Ovary (tissue), 3 donors: ENCODE measurements around the gene ARHGDIB.

Source experiments
- POLR2A ChIP-seq: fragments of 450-650 bp; IDR thresholded peaks from one replicate; pipeline ENCODE4 v1.6.1; 2017; ENCODE audit warnings: antibody characterized with exemption, mild to moderate bottlenecking, moderate library complexity
- TF ChIP-seq, protein P1 (sequence below), 3 donors: fragments of 450-650 bp in 2 of 3; fragments of 200-600 bp in 1 of 3; IDR thresholded peaks; one replicate each; pipeline versions ENCODE4 v1.5.1 to v1.8.0; 2016 to 2022; ENCODE audit warnings: antibody characterized with exemption in 3 of 3, mild to moderate bottlenecking in 1 of 3
- donor health status: DM: no; HTN: no; CAD: no.

DNA sequence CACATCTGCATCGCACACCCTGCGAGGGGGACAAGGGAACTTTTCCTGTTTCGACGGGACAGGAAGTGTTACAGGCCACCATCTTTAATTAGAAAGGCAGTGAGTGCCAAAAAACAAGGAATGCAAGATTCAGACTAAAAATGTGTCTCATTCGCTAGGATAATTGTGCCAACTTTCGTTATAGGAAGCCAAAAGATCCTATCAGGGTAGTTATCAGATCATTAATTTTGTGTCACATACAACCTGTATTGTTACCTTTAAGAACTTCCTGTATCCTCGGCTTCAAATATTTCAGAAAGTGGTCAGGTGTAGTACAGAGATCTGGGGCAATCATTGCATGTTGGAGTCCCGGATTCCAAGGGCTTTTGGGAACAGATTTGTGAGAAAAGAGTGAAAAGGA lies 56.5 kb downstream of the ARHGDIB start:
- TF ChIP-seq, protein P1, sequence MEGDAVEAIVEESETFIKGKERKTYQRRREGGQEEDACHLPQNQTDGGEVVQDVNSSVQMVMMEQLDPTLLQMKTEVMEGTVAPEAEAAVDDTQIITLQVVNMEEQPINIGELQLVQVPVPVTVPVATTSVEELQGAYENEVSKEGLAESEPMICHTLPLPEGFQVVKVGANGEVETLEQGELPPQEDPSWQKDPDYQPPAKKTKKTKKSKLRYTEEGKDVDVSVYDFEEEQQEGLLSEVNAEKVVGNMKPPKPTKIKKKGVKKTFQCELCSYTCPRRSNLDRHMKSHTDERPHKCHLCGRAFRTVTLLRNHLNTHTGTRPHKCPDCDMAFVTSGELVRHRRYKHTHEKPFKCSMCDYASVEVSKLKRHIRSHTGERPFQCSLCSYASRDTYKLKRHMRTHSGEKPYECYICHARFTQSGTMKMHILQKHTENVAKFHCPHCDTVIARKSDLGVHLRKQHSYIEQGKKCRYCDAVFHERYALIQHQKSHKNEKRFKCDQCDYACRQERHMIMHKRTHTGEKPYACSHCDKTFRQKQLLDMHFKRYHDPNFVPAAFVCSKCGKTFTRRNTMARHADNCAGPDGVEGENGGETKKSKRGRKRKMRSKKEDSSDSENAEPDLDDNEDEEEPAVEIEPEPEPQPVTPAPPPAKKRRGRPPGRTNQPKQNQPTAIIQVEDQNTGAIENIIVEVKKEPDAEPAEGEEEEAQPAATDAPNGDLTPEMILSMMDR (IDR thresholded peaks at IDR 0.05), result no peak
- TF ChIP-seq POLR2A, result no peak
